Ecto neural progenitor cell (in vitro differentiated cells): Measurements from ENCODE around the gene LRRK2.
A peak's percentile ranks its signal among the peaks of the same experiment; 100 is the strongest.
"Not testable (repeated sequence)": the region's sequence is repeated elsewhere in the genome, so short reads cannot be mapped to it uniquely, and the experiment has no call there.

ENCODE experiments used
- DNase-seq: peaks from one replicate; pipeline ENCODE4 v3.0.0-alpha.2; 2018; ENCODE audit warnings: low spot score

The LRRK2 gene

DNA sequence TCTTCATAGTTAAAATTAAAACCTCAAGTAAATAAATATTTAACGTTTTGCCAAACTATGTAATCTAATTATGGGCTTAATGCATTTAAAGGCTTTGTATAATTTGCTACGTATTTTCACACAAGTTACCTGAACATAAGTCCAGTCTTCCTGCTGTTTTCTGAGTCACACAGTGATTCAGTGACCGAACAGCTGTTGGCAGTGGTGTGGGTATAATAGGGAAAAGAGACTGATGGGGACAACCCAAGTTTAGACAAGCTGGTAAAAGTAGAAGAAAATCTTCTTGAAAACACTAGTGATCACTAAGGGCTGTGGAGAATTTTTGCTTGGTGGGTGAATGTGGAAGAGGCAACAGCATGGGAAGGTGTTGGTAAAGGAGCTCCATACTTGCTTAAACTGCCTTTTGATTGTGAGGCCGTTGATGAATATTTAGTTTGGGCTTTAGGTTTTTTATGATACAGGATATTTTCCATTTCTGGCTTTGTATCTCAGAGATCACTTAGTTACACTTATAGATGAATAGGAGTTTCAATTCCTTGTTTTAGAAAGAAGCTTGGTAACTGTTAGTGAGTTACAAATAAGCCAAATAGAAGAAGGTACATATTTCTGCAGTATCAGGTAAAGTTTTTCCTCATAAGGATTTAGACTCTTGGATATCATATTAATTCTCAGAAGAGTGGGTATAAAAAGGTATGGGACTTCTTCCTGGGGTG, 23.9 kb downstream of the LRRK2 start:
- no peak for DNase-seq

- not testable (repeated sequence) for DNase-seq
Measured at GRCh38 chr12:40250652-40251051, 25.9 kb downstream of the LRRK2 start.

DNA sequence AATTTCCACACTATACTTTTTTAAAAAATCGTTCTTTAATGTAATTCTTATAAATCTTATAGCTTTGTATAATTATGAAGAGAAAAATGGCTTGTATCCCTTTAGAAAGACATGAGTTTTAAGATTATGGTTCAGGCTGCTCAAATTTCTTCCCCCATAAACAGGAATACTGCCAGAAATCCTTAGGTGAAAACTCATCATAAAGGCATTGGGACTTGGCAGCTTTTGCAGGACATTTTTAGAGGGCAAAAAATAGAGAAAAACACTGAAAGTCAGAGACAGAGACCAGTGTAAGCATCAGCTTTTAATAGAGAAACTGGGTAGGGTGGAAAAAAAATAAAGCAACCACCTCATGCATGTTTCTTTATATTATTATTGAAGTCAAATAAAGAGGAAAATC, 29.1 kb downstream of the LRRK2 start:
- DNase-seq: no peak

GRCh38 chr12:40254455-40255085, 29.8 kb downstream of the LRRK2 start:
- no peak for DNase-seq

- DNase-seq: no peak
Measured at GRCh38 chr12:40258371-40258770, 33.6 kb downstream of the LRRK2 start.

DNA sequence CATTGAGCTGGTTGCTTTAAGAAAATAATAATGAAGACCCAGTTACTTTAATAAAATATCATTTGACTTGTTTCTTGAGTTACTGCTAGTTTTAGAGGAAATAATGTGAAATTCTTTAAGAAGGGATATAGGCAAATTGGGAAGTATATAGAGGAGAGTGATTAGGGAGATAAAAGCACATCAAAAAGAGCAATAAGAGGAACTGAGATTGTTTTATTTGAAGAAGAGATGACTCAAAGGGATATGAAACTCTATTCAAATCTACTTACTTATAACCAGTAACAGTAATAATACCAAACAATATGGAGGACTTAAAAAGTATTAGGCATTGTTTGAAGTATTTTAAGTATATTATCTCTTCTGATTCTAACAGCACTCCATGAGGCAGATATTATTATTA, 37.1 kb downstream of the LRRK2 start:
- no peak for DNase-seq

DNA sequence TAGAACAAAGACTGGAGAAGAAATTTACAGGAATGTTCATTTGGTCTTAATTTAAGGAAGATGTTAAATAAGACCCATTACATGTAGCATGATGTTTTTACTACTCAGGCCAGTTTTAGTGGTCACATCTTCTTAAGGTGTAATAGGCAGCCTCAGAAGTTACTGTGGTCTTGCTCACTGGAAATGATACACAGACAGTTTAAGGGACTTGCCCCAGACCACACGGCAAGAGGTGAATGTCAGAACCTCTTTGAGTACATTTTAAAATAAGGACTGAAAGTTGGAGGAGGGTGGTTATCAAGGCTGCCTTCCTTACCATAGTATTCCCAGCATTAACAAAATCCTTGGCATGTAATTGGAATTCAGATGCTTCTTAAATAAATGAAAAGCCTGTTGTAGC, 37.9 kb downstream of the LRRK2 start:
- no peak for DNase-seq

DNA sequence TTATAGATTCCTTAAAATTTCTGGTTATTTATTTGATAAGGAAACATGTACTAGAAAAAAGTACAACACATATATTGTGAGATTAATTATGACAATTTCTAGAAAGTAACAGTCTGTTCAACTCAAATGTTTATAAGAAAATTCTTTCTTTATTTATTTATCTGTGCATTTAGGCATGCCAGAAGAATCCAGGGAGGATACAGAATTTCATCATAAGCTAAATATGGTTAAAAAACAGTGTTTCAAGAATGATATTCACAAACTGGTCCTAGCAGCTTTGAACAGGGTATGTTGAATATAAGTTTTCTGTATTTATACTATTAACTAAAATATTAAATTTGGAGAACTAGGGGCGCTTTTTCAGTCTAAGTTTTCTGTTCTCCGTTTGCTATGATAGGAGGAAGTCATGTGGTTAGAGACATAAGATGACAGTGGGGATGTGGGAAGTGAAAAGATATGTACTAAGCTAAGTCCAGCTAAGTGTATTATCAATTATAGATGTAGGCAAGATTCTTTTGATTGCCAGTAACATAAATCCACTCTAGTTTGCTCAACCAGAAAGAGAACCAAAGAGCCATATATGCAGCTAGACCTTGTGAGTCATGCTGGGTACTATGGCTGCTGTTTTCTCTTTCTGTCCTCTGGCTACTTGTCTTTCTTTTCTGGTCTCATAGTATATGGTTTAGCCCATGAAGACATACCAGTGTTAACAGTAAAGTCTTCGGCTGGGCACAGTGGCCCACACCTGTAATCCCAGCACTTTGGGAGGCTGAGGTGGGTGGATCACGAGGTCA, 39.0 kb downstream of the LRRK2 start:
- DNase-seq: no peak

- no peak for DNase-seq
Measured at GRCh38 chr12:40271981-40272664, 47.3 kb downstream of the LRRK2 start.

DNA sequence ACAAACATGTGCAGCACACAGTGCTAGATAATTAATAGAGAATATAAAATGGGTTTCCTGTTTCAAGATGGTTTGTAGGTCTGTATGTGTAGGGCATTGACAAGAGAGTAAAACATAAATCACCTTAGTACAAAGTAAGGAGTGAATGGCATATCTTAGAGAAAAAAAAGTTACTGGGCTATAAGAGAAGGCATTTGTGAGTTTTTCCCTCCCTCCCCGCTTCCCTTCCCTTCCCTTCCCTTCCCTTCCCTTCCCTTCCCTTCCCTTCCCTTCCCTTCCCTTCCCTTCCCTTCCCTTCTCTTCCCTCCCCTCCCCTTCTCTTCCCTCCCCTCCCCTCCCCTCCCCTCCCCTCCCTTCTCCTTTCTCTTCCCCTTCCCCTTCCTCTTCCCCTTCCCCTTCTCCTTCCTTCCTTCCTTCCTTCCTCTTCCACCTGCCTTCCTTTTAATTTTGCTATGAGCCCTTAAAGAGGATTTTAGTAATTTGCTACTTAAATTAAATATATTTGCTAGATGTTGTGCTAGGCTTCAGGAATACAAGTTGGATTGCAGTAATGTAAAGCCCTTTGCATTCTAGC, 57.1 kb downstream of the LRRK2 start:
- DNase-seq: no peak

DNA sequence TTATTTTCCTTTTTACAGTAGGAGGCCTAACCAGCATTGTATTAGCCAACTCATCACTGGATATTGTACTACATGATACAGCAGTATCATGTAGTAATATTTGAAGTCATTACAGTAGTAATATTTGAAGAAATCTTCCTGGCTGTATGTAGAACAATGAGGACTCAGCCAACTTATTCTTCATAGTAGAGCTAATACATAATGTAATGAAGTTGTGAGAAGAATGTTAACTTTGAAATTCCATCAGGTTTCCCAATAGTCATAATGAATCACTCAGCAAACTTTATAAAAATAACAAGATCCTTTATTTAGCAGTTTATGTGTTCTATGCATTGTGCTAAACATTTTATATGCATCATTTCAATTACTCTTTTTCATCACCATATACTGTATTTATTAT, 61.8 kb downstream of the LRRK2 start:
- DNase-seq: no peak

GRCh38 chr12:40287369-40287975, 62.7 kb downstream of the LRRK2 start:
- no peak for DNase-seq

GRCh38 chr12:40292788-40293429, 68.1 kb downstream of the LRRK2 start:
- no peak for DNase-seq

DNA sequence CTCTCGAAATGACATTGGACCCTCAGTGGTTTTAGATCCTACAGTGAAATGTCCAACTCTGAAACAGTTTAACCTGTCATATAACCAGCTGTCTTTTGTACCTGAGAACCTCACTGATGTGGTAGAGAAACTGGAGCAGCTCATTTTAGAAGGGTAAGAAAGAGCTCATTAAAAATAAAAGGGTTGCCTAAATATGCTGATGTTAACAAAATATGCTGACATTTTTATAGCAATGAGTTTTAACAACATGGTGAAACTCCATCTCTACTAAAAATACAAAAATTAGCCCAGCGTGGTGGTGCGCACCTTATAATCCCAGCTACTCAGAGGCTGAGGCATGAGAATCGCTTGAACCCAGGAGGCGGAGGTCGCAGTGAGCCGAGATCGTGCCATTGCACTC, 73.5 kb downstream of the LRRK2 start:
- no peak for DNase-seq

- no peak for DNase-seq
Measured at GRCh38 chr12:40300490-40300889, 75.7 kb downstream of the LRRK2 start.

DNA sequence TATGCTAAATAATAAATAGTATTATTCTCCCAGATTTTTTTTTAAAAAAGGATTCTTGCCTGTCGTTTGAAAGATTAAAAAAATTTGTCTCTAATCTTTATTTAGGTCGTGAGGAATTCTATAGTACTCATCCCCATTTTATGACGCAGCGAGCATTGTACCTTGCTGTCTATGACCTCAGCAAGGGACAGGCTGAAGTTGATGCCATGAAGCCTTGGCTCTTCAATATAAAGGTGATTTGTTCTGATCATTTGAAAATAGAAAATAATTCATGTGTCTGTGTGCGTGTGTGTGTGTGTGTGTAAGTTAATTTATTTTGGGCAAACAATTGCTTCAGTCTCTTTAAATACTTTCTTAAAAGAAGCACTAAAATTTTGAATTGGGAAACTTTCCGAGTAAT, 84.2 kb downstream of the LRRK2 start:
- no peak for DNase-seq

GRCh38 chr12:40310211-40310610, 85.4 kb downstream of the LRRK2 start:
- DNase-seq: peak; percentile 45

DNA sequence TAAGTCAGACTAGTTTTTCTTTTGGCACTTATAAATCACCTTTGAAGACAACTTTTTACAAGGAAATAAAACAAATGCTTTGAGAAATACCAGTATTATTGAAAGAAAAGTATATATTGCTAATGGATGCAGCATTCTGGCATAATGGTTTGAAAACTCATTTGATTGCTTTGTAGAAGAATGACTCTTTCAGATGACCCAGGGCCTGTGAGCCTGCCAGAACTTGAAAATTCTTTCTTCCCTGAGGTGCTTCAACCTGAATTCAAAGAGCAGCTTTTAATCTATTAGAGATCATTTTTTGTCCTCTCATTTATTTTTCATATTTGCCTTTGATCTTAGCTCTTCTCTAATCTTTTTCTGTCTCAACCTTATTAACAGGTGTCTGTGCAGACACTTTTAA, 87.4 kb downstream of the LRRK2 start:
- no peak for DNase-seq

DNA sequence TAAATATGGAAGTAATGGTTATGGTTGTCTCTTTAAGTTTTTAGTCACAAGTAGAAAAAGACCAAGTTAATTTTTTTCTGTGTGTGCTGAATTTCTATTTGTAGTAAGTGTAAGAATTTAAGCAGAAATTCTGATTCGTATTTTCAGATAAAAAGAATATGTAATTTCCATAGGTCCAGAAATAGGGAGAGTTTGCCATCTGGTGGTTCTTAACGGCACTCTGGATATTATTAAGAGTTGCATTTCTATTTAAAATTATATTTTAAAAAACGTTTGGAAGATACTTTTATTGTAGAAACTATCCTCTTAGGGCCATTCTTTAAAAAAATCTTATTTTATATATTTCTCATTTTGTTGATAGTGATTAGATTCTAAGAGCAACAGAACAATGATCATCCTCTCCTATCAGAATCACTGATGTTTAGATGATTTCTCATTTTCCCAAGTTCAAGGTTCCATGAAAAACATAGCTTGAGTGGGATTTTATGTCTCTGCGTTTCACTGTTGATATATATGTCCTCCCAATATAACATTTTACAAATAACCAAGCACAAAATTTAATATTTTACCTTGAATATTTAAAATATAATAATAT, 88.3 kb downstream of the LRRK2 start:
- no peak for DNase-seq

- no peak for DNase-seq
Measured at GRCh38 chr12:40313928-40314327, 89.1 kb downstream of the LRRK2 start.

GRCh38 chr12:40314927-40315326, 90.1 kb downstream of the LRRK2 start:
- DNase-seq: no peak
